ENCODE data around the gene RRAS2.

The RRAS2 gene

GRCh38 chr11:14339356-14339755 is 19.6 kb downstream of the RRAS2 start:
- no peak for TF ChIP-seq CTCF (IDR thresholded peaks at IDR 0.05; ENCODE audit: low read depth, low read length)
- no peak overlapping the region for H3K4me3 ChIP-seq (ENCODE audit: low read depth, low read length)

GRCh38 chr11:14336507-14337503 is 22.2 kb downstream of the RRAS2 start:
- TF ChIP-seq CTCF (IDR thresholded peaks at IDR 0.05; ENCODE audit: low read depth, low read length): no peak
- H3K4me3 ChIP-seq (ENCODE audit: low read depth, low read length): no peak overlapping the region

- TF ChIP-seq CTCF (IDR thresholded peaks at IDR 0.05; ENCODE audit: low read depth, low read length): no peak
- H3K4me3 ChIP-seq (ENCODE audit: low read depth, low read length): no peak overlapping the region
Observed at GRCh38 chr11:14335712-14336111, 23.3 kb downstream of the RRAS2 start.

GRCh38 chr11:14334893-14335292 is 24.1 kb downstream of the RRAS2 start:
- TF ChIP-seq CTCF (IDR thresholded peaks at IDR 0.05; ENCODE audit: low read depth, low read length): no peak
- no peak overlapping the region for H3K4me3 ChIP-seq (ENCODE audit: low read depth, low read length)

GRCh38 chr11:14334192-14334591 is 24.8 kb downstream of the RRAS2 start:
- TF ChIP-seq CTCF (IDR thresholded peaks at IDR 0.05; ENCODE audit: low read depth, low read length): no peak
- H3K4me3 ChIP-seq (ENCODE audit: low read depth, low read length): no peak overlapping the region

- H3K4me3 ChIP-seq (ENCODE audit: low read depth, low read length): no peak overlapping the region
- no peak for TF ChIP-seq CTCF (IDR thresholded peaks at IDR 0.05; ENCODE audit: low read depth, low read length)
Observed at GRCh38 chr11:14331476-14332136, 27.4 kb downstream of the RRAS2 start.

GRCh38 chr11:14330881-14331280 is 28.1 kb downstream of the RRAS2 start:
- TF ChIP-seq CTCF (IDR thresholded peaks at IDR 0.05; ENCODE audit: low read depth, low read length): no peak
- no peak overlapping the region for H3K4me3 ChIP-seq (ENCODE audit: low read depth, low read length)

Measured in WI38 (cell line).